ENCODE data around the gene HFM1. TPM values are rescaled to one million over a fixed set of nuclear protein-coding genes. Genes with fewer than 3 reads are reported as not detected.
"Not testable (repeated sequence)": the region's sequence is repeated elsewhere in the genome, so short reads cannot be mapped to it uniquely, and the experiment has no call there.

The HFM1 gene
- total RNA-seq, result 10 to 100 TPM in 1 of 5 donors, under 1 TPM in 2, not detected in 2; 0.43 to 16.5 (median 0.45) TPM
- polyA plus RNA-seq, result under 1 TPM in 1 of 3 donors, not detected in 2; 0.40 TPM
- long read RNA-seq, donor 1, result 0 reads
- long read RNA-seq, donor 2, result 0 reads
- long read RNA-seq, donor 3, result 0 reads
- long read RNA-seq, donor 4, result 0 reads
- long read RNA-seq, donor 5, result 0 reads
- long read RNA-seq, donor 6, result 0 reads
- long read RNA-seq, donor 7, result 0 reads
- long read RNA-seq, donor 8, result 0 reads
- long read RNA-seq, donor 9, result 0 reads
- long read RNA-seq, donor 10, result 0 reads

GRCh38 chr1:91404151-91405012 is at the start of gene HFM1:
Gene HFM1 (minus strand): TSS chr1:91404837. CDS start chr1:91401082, 3,755 bp downstream.
- H3K4me1 ChIP-seq, result peaks cover 0 to 16% (median 12%) of the 10 kb centered on the region in 4 donors
- peak within 1 kb of the TSS; percentile 46 to 59 (median 51) for H3K4me3 ChIP-seq
- intact Hi-C loops (cut with DNase I; ENCODE audit: low total_unique reads), result no loop called here
- peak within 1 kb of the TSS; percentile 54 to 88 (median 81) for H3K27ac ChIP-seq
- H3K36me3 ChIP-seq, result no peaks in the 10 kb centered on the region
- DNase-seq, result peak; percentile 43 to 96
- TF ChIP-seq POLR2AphosphoS5 (IDR thresholded peaks at IDR 0.05), result peak in 2 of 3 donors; percentile 3 to 32
- TF ChIP-seq POLR2A (IDR thresholded peaks at IDR 0.05), result no peak
- 1 to 3% (median 1%) methylated on average over 22 to 69 of the region's 69 CpGs for WGBS, 5 donors
- no peaks in the 10 kb centered on the region for H3K9me3 ChIP-seq
- peaks cover 0 to 21% (median 14%) of the 10 kb centered on the region in 3 donors for H3K27me3 ChIP-seq

GRCh38 chr1:91454136-91454535 is 49.5 kb upstream of the HFM1 start:
- H3K4me1 ChIP-seq, result no peaks in the 10 kb centered on the region
- no peaks in the 10 kb centered on the region for H3K27me3 ChIP-seq
- TF ChIP-seq POLR2A (IDR thresholded peaks at IDR 0.05) (no peak), EP300 (IDR thresholded peaks at IDR 0.05) (no peak), CTCF (IDR thresholded peaks at IDR 0.05) (no peak), POLR2AphosphoS5 (IDR thresholded peaks at IDR 0.05) (no peak)
- intact Hi-C loops (cut with DNase I; ENCODE audit: low total_unique reads), result no loop called here
- H3K4me3 ChIP-seq, result no peak overlapping the region
- H3K36me3 ChIP-seq, result no peaks in the 10 kb centered on the region
- no peaks in the 10 kb centered on the region for H3K9me3 ChIP-seq
- DNase-seq, result peak in 1 of 2 donors; percentile 14
- 67 to 91% (median 71%) methylated on average over 2 of the region's 2 CpGs for WGBS, 5 donors
- no peak overlapping the region for H3K27ac ChIP-seq

GRCh38 chr1:91450260-91450659 is 45.6 kb upstream of the HFM1 start:
- DNase-seq, result peak in 1 of 2 donors; percentile 62
- no peaks in the 10 kb centered on the region for H3K27me3 ChIP-seq
- H3K4me1 ChIP-seq, result no peaks in the 10 kb centered on the region
- no peak for TF ChIP-seq POLR2AphosphoS5 (IDR thresholded peaks at IDR 0.05)
- no peak for TF ChIP-seq CTCF (IDR thresholded peaks at IDR 0.05)
- no peak for TF ChIP-seq POLR2A (IDR thresholded peaks at IDR 0.05)
- TF ChIP-seq EP300 (IDR thresholded peaks at IDR 0.05), result no peak
- intact Hi-C loops (cut with DNase I; ENCODE audit: low total_unique reads), result no loop called here
- 47 to 56% (median 50%) methylated on average over 2 of the region's 2 CpGs for WGBS, 5 donors
- H3K27ac ChIP-seq, result no peak overlapping the region
- H3K9me3 ChIP-seq, result no peaks in the 10 kb centered on the region
- H3K4me3 ChIP-seq, result no peak overlapping the region
- H3K36me3 ChIP-seq, result no peaks in the 10 kb centered on the region

GRCh38 chr1:91447782-91448181 is 43.1 kb upstream of the HFM1 start:
- H3K9me3 ChIP-seq; H3K36me3 ChIP-seq; H3K27ac ChIP-seq; DNase-seq; H3K4me3 ChIP-seq; H3K4me1 ChIP-seq; intact Hi-C loops (cut with DNase I; ENCODE audit: low total_unique reads); H3K27me3 ChIP-seq: not testable (repeated sequence)
- WGBS, 5 donors, result 76 to 98% (median 83%) methylated on average over 2 of the region's 2 CpGs

GRCh38 chr1:91441980-91442379 is 37.3 kb upstream of the HFM1 start:
- H3K9me3 ChIP-seq; H3K4me1 ChIP-seq; H3K27ac ChIP-seq; H3K4me3 ChIP-seq; H3K27me3 ChIP-seq; H3K36me3 ChIP-seq; intact Hi-C loops (cut with DNase I; ENCODE audit: low total_unique reads); DNase-seq: not testable (repeated sequence)
- WGBS, 5 donors, result 88 to 100% (median 95%) methylated on average over 1 to 5 of the region's 5 CpGs
